ENCODE data around the gene ICAM2. TPM values are rescaled to one million over a fixed set of nuclear protein-coding genes. Genes with fewer than 3 reads are reported as not detected.

The ICAM2 gene
- not detected in 5 replicates for total RNA-seq (2022; extraction: Qiagen RNA extraction)

GRCh38 chr17:64020056-64020766 lies at the start of gene ICAM2:
Gene ICAM2, minus strand, starts transcription at chr17:64020633. Its CDS starts 13,942 bp downstream, at chr17:64006691.

GRCh38 chr17:63998050-63998720 lies 22.2 kb downstream of the ICAM2 start, which contains the start of gene PRR29:
Gene PRR29, plus strand, starts transcription at chr17:63998351. Its CDS starts 14 bp downstream, at chr17:63998365.

GRCh38 chr17:63972796-63973195 lies 47.6 kb downstream of the ICAM2 start, which contains the start of gene SCN4A:
Gene SCN4A, minus strand, starts transcription at chr17:63972918. Its CDS starts 77 bp downstream, at chr17:63972841.

Other genes starting within 250 kb of the ICAM2 start
- gene CCDC47, start 247.0 kb downstream of the ICAM2 start, total RNA-seq (2022; extraction: Qiagen RNA extraction) = 87.8 to 128 TPM (median 97.8 TPM) in 5 replicates
- 92.8 to 104 TPM (median 95.6 TPM) in 5 replicates for gene DDX42, start 246.5 kb downstream of the ICAM2 start, total RNA-seq (2022; extraction: Qiagen RNA extraction)
- 197 to 251 TPM (median 212 TPM) in 5 replicates for gene PSMC5, start 193.2 kb downstream of the ICAM2 start, total RNA-seq (2022; extraction: Qiagen RNA extraction)
- 48.7 to 58.6 TPM (median 53.9 TPM) in 5 replicates for gene FTSJ3, start 193.0 kb downstream of the ICAM2 start, total RNA-seq (2022; extraction: Qiagen RNA extraction)
- gene SMARCD2, start 177.9 kb downstream of the ICAM2 start, total RNA-seq (2022; extraction: Qiagen RNA extraction) = 52.0 to 62.8 TPM (median 57.0 TPM) in 5 replicates
- gene CSH2, start 147.0 kb downstream of the ICAM2 start, total RNA-seq (2022; extraction: Qiagen RNA extraction) = not detected in 5 replicates
- not detected in 5 replicates for gene GH2, start 138.7 kb downstream of the ICAM2 start, total RNA-seq (2022; extraction: Qiagen RNA extraction)
- not detected in 5 replicates for gene CSH1, start 124.1 kb downstream of the ICAM2 start, total RNA-seq (2022; extraction: Qiagen RNA extraction)
- not detected in 5 replicates for gene CSHL1, start 109.4 kb downstream of the ICAM2 start, total RNA-seq (2022; extraction: Qiagen RNA extraction)
- not detected in 5 replicates for gene GH1, start 101.8 kb downstream of the ICAM2 start, total RNA-seq (2022; extraction: Qiagen RNA extraction)
- 0.16 TPM in 1 of 5 replicates, not detected in the others for gene CD79B, start 88.3 kb downstream of the ICAM2 start, total RNA-seq (2022; extraction: Qiagen RNA extraction)
- 0.02 to 0.20 TPM (median 0.05 TPM) in 5 replicates for gene SCN4A, start 47.7 kb downstream of the ICAM2 start, total RNA-seq (2022; extraction: Qiagen RNA extraction)
- 0.55 to 1.2 TPM (median 0.66 TPM) in 5 replicates for gene PRR29, start 22.3 kb downstream of the ICAM2 start, total RNA-seq (2022; extraction: Qiagen RNA extraction)
- 3.0 to 4.4 TPM (median 3.7 TPM) in 5 replicates for gene ERN1, start 109.5 kb upstream of the ICAM2 start, total RNA-seq (2022; extraction: Qiagen RNA extraction)
- 10.6 to 14.0 TPM (median 12.2 TPM) in 5 replicates for gene TEX2, start 242.6 kb upstream of the ICAM2 start, total RNA-seq (2022; extraction: Qiagen RNA extraction)

Measured in A549 treated with Mapracorat at 1 μM for 4 hours (cell line).